VCaP (cell line): ENCODE measurements around the gene ZCCHC24.
A peak's percentile ranks its signal among the peaks of the same experiment; 100 is the strongest.

Experiments
- H3K27ac ChIP-seq: fragments of 450-650 bp; 2 replicates; pipeline ENCODE4 v1.5.1; 2017
- CTCF ChIP-seq: fragments of 450-650 bp; conservative IDR thresholded peaks from 2 replicates; pipeline ENCODE4 v1.5.1; 2017; ENCODE audit warnings: mild to moderate bottlenecking, moderate library complexity

The ZCCHC24 gene

GRCh38 chr10:79347226-79347893 lies 98.1 kb downstream of the ZCCHC24 start, which contains the start of gene PPIF:
PPIF (plus strand) TSS chr10:79347469; CDS start chr10:79347549, 80 bp downstream.
- TF ChIP-seq CTCF = peak; percentile 97
- H3K27ac ChIP-seq = peak within 1 kb of the TSS; percentile 93

DNA sequence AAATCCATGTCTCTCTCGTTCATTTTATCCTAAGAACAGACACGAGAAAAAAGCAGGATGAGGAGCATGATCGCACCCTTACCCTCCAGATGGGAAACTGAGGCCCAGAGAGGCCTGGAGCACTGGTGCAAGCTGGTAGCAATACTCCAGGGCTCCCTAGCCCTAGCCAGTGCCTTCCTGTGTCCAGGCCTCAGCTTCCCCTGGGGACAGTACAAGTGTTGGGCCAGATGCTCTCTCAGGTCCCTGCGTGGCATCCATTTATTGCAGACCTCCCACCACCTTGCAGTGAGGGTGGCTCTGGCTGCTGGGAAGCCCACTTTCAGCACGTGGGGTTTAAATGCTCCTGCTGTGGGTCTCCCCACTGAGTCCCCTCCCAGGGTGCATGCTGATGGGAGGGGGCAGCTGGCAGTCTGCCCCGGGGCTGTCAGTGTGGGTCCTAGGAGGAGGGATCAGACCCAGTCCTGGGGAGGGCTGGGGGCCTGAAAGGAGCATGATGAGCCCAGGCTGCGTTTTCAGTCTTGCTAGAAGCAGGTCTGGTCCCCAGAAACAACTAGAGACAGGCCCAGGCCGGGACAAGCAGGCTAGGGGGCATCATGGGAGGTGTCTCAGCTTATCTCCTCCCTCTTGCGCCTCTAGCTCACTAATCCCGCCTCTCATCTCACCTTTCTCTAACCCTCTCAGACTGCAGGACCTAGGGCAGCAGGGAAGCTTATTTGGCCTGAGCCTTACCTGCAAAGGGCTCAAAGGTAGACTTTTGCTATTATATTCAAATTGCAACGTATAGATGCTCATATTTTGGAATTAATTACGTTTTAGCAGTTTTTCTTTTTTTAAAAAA lies 98.8 kb downstream of the ZCCHC24 start:
- peak overlapping the region; percentile 93 for H3K27ac ChIP-seq

GRCh38 chr10:79346012-79346340 lies 99.4 kb downstream of the ZCCHC24 start:
- no peak overlapping the region for H3K27ac ChIP-seq
- TF ChIP-seq CTCF = no peak

More for the DNA sequence above, 98.8 kb downstream of the ZCCHC24 start:
- TF ChIP-seq CTCF = no peak

- no peak for TF ChIP-seq CTCF
- H3K27ac ChIP-seq = no peak overlapping the region
Measured at GRCh38 chr10:79345241-79346011, 100.0 kb downstream of the ZCCHC24 start.

GRCh38 chr10:79344502-79345195 lies 100.8 kb downstream of the ZCCHC24 start:
- no peak for TF ChIP-seq CTCF
- no peak overlapping the region for H3K27ac ChIP-seq

- no peak for TF ChIP-seq CTCF
- H3K27ac ChIP-seq = peak overlapping the region; percentile 42
Measured at GRCh38 chr10:79342811-79343561, 102.4 kb downstream of the ZCCHC24 start.
